Measurements from ENCODE around the gene DIP2C.
"Not testable (repeated sequence)": the region's sequence is repeated elsewhere in the genome, so short reads cannot be mapped to it uniquely, and the experiment has no call there.

DIP2C gene

GRCh38 chr10:311901-312665, 377.4 kb downstream of the DIP2C start:
- DNase-seq = no peak

- no peak for DNase-seq
These were observed 378.4 kb downstream of the DIP2C start for GRCh38 chr10:310976-311639.

- no peak for DNase-seq
These were observed 379.1 kb downstream of the DIP2C start for GRCh38 chr10:310371-310770.

- no peak for DNase-seq
These were observed 380.8 kb downstream of the DIP2C start for GRCh38 chr10:308572-309085.

- no peak for DNase-seq
These were observed 381.4 kb downstream of the DIP2C start for GRCh38 chr10:308101-308500.

- DNase-seq = no peak
These were observed 381.8 kb downstream of the DIP2C start for GRCh38 chr10:307659-308058.

GRCh38 chr10:306675-307185, 382.7 kb downstream of the DIP2C start:
- DNase-seq = no peak

- no peak for DNase-seq
These were observed 383.3 kb downstream of the DIP2C start for GRCh38 chr10:306007-306674.

GRCh38 chr10:305034-305433, 384.4 kb downstream of the DIP2C start:
- DNase-seq = no peak

- no peak for DNase-seq
These were observed 387.9 kb downstream of the DIP2C start for GRCh38 chr10:301536-301935.

- not testable (repeated sequence) for DNase-seq
These were observed 388.9 kb downstream of the DIP2C start for GRCh38 chr10:300580-300979.

- no peak for DNase-seq
These were observed 389.5 kb downstream of the DIP2C start for GRCh38 chr10:299969-300368.

- no peak for DNase-seq
These were observed 390.0 kb downstream of the DIP2C start for GRCh38 chr10:299512-299911.

- no peak for DNase-seq
These were observed 391.4 kb downstream of the DIP2C start for GRCh38 chr10:298033-298432.

- DNase-seq = no peak
These were observed 391.9 kb downstream of the DIP2C start for GRCh38 chr10:297567-297966.

- DNase-seq = no peak
These were observed 395.8 kb downstream of the DIP2C start for GRCh38 chr10:293636-294035.

GRCh38 chr10:290026-290725, 399.3 kb downstream of the DIP2C start:
- DNase-seq = no peak

- DNase-seq = no peak
These were observed 399.9 kb downstream of the DIP2C start for GRCh38 chr10:289581-289980.

GRCh38 chr10:288316-289200, 400.9 kb downstream of the DIP2C start:
- no peak for DNase-seq

GRCh38 chr10:287814-288213, 401.7 kb downstream of the DIP2C start:
- no peak for DNase-seq

GRCh38 chr10:287026-287709, 402.3 kb downstream of the DIP2C start:
- no peak for DNase-seq

Measured in NCI-H774 (cell line).